WTC11 (cell line): ENCODE data around the gene PGA3. TPM values are rescaled to one million over a fixed set of nuclear protein-coding genes. Genes with fewer than 3 reads are reported as not detected.

Experiments used
- ATAC-seq: fragments of 200-7000 bp; cut with Tn5 transposase; 2 replicates; pipeline ENCODE4 v1.10.0; 2021; ENCODE audit warnings: mild to moderate bottlenecking, moderate library complexity
- CTCF ChIA-PET: fragments of 300-600 bp; sonication (Branson Sonifier 250); formaldehyde crosslinking; loops from one replicate; lab custom pipeline; 2021; ENCODE audit warnings: antibody characterized with exemption; lab: Charles Lee
- POLR2A ChIA-PET: fragments of 350-600 bp; sonication (Branson Sonifier 250); formaldehyde crosslinking; loops from one replicate; lab custom pipeline; 2021; ENCODE audit warnings: antibody characterized with exemption; lab: Charles Lee
- DNase-seq: peaks from one replicate; pipeline ENCODE4 v3.0.0; 2021; ENCODE audit warnings: low spot score
- H3K27ac Mint-ChIP-seq: 2 replicates; pipeline ENCODE4 v1.8.0; 2021; ENCODE audit warnings: mixed read lengths
- H3K27me3 Mint-ChIP-seq: 2 replicates; pipeline ENCODE4 v1.8.0; 2021; ENCODE audit warnings: low read depth, mild to moderate bottlenecking, moderate library complexity, mixed read lengths
- H3K36me3 Mint-ChIP-seq: 2 replicates; pipeline ENCODE4 v1.8.0; 2021; ENCODE audit warnings: mixed read lengths
- H3K4me1 Mint-ChIP-seq: 2 replicates; pipeline ENCODE4 v1.8.0; 2022; ENCODE audit warnings: mixed read lengths
- H3K4me3 Mint-ChIP-seq: 2 replicates; pipeline ENCODE4 v1.8.0; 2021; ENCODE audit warnings: mild to moderate bottlenecking, moderate library complexity, mixed read lengths
- H3K9me3 Mint-ChIP-seq: 2 replicates; pipeline ENCODE4 v1.8.0; 2021; ENCODE audit warnings: mixed read lengths
- AFF4 ChIP-seq: sonication (generic); formaldehyde crosslinking; IDR thresholded peaks from 2 replicates; pipeline ENCODE4 v1.8.1; 2023; ENCODE audit warnings: mild to moderate bottlenecking, missing genetic modification reagents, borderline replicate concordance
- CREB1 ChIP-seq: sonication (generic); formaldehyde crosslinking; IDR thresholded peaks from 2 replicates; pipeline ENCODE4 v1.8.0; 2023; ENCODE audit warnings: mild to moderate bottlenecking, missing genetic modification reagents
- CREM ChIP-seq: sonication (generic); formaldehyde crosslinking; IDR thresholded peaks from 2 replicates; pipeline ENCODE4 v1.8.1; 2022; ENCODE audit warnings: mild to moderate bottlenecking, missing genetic modification reagents, moderate library complexity
- E2F5 ChIP-seq: sonication (generic); formaldehyde crosslinking; IDR thresholded peaks from 2 replicates; pipeline ENCODE4 v1.8.1; 2022; ENCODE audit warnings: mild to moderate bottlenecking, moderate library complexity, missing genetic modification reagents
- GTF2I ChIP-seq: fragments of 250-450 bp; sonication (Bioruptor Pico); conservative IDR thresholded peaks from 2 replicates; pipeline ENCODE4 v1.4.0; 2021; ENCODE audit warnings: mild to moderate bottlenecking
- IRF1 ChIP-seq: sonication (generic); formaldehyde crosslinking; IDR thresholded peaks from 2 replicates; pipeline ENCODE4 v1.8.0; 2023; ENCODE audit warnings: missing genetic modification reagents
- MLX ChIP-seq: sonication (generic); formaldehyde crosslinking; IDR thresholded peaks from 2 replicates; pipeline ENCODE4 v1.8.1; 2023; ENCODE audit warnings: mild to moderate bottlenecking, missing genetic modification reagents, moderate library complexity
- MXD4 ChIP-seq: fragments of 250-450 bp; sonication (Bioruptor Pico); IDR thresholded peaks from 2 replicates; pipeline ENCODE4 v1.8.0; 2021; ENCODE audit warnings: mild to moderate bottlenecking, moderate library complexity, borderline replicate concordance
- NFE2L1 ChIP-seq: sonication (generic); formaldehyde crosslinking; IDR thresholded peaks from 2 replicates; pipeline ENCODE4 v1.8.1; 2023; ENCODE audit warnings: missing genetic modification reagents
- NFYB ChIP-seq: sonication (generic); formaldehyde crosslinking; conservative IDR thresholded peaks from 2 replicates; pipeline ENCODE4 v1.8.0; 2022; ENCODE audit warnings: low read depth, missing genetic modification reagents
- NR2C2 ChIP-seq: sonication (generic); formaldehyde crosslinking; IDR thresholded peaks from 2 replicates; pipeline ENCODE4 v1.8.0; 2022; ENCODE audit warnings: mild to moderate bottlenecking, missing genetic modification reagents
- PRRX2 ChIP-seq: fragments of 250-450 bp; sonication (Bioruptor Pico); IDR thresholded peaks from 2 replicates; pipeline ENCODE4 v1.8.0; 2021; ENCODE audit warnings: mild to moderate bottlenecking
- RELA ChIP-seq: sonication (generic); formaldehyde crosslinking; IDR thresholded peaks from 2 replicates; pipeline ENCODE4 v1.8.1; 2022; ENCODE audit warnings: missing genetic modification reagents, mild to moderate bottlenecking, borderline replicate concordance
- RORB ChIP-seq: fragments of 250-450 bp; sonication (Bioruptor Pico); IDR thresholded peaks from 2 replicates; pipeline ENCODE4 v1.9.0; 2021; ENCODE audit warnings: mild to moderate bottlenecking
- SP1 ChIP-seq: sonication (generic); formaldehyde crosslinking; conservative IDR thresholded peaks from 2 replicates; pipeline ENCODE4 v1.8.1; 2022; ENCODE audit warnings: missing genetic modification reagents
- TEAD4 ChIP-seq: sonication (generic); formaldehyde crosslinking; IDR thresholded peaks from 2 replicates; pipeline ENCODE4 v1.8.0; 2022; ENCODE audit warnings: mild to moderate bottlenecking, missing genetic modification reagents
- USF2 ChIP-seq: sonication (generic); formaldehyde crosslinking; IDR thresholded peaks from 2 replicates; pipeline ENCODE4 v1.8.1; 2023; ENCODE audit warnings: mild to moderate bottlenecking, missing genetic modification reagents, moderate library complexity
- ZBTB43 ChIP-seq: sonication (generic); formaldehyde crosslinking; IDR thresholded peaks from 2 replicates; pipeline ENCODE4 v1.8.1; 2023; ENCODE audit warnings: mild to moderate bottlenecking, missing genetic modification reagents
- ZNF416 ChIP-seq: fragments of 250-450 bp; sonication (Bioruptor Pico); IDR thresholded peaks from 2 replicates; pipeline ENCODE4 v1.9.0; 2021; ENCODE audit warnings: mild to moderate bottlenecking, inconsistent platforms
- ZNF512 ChIP-seq: sonication (generic); formaldehyde crosslinking; IDR thresholded peaks from 2 replicates; pipeline ENCODE4 v1.8.1; 2022; ENCODE audit warnings: missing genetic modification reagents, borderline replicate concordance
- total RNA-seq: library from RNA; stranded (reverse); gene quantifications from 3 replicates; pipeline ENCODE4 v1.2.3, GENCODE V29; 2021

The PGA3 gene
- total RNA-seq, 1 experiment from 2014 or later, result 0.20 TPM

- H3K27me3 Mint-ChIP-seq, result peaks cover 9% of the 10 kb centered on the region
- ChIA-PET CTCF (no interaction called here), POLR2A (no interaction called here)
These were observed 30.4 kb upstream of the PGA3 start for GRCh38 chr11:61172888-61173287.

GRCh38 chr11:61173456-61173855, 29.9 kb upstream of the PGA3 start:
- TF ChIP-seq NR2C2 (CRISPR knock-in tag) (no peak), SP1 (CRISPR knock-in tag) (no peak), E2F5 (CRISPR knock-in tag) (no peak), RELA (no peak), RORB (CRISPR knock-in tag) (no peak), ZBTB43 (CRISPR knock-in tag) (no peak), MXD4 (CRISPR knock-in tag) (no peak), PRRX2 (CRISPR knock-in tag) (no peak), NFYB (no peak), AFF4 (CRISPR knock-in tag) (no peak), CREM (CRISPR knock-in tag) (no peak), ZNF512 (CRISPR knock-in tag) (no peak)
- TF ChIP-seq, all 79 proteins: peak for 0
- H3K27me3 Mint-ChIP-seq, result peaks cover 9% of the 10 kb centered on the region
- H3K4me1 Mint-ChIP-seq, result no peaks in the 10 kb centered on the region
- DNase-seq (no peak), ATAC-seq (no peak)
- peaks cover 16% of the 10 kb centered on the region for H3K9me3 Mint-ChIP-seq
- ChIA-PET POLR2A (no interaction called here), CTCF (no interaction called here)
- no peak overlapping the region for H3K4me3 Mint-ChIP-seq
- H3K36me3 Mint-ChIP-seq, result no peaks in the 10 kb centered on the region
- no peak overlapping the region for H3K27ac Mint-ChIP-seq

More at GRCh38 chr11:61172888-61173287, 30.4 kb upstream of the PGA3 start:
- no peak overlapping the region for H3K4me3 Mint-ChIP-seq
- no peak for DNase-seq
- H3K4me1 Mint-ChIP-seq, result no peaks in the 10 kb centered on the region
- no peak for TF ChIP-seq MLX (CRISPR knock-in tag)
- TF ChIP-seq, all 79 proteins: peak for 0
- Mint-ChIP-seq H3K27ac (no peak overlapping the region), H3K36me3 (no peaks in the 10 kb centered on the region), H3K9me3 (peaks cover 16% of the 10 kb centered on the region)
- no peak for ATAC-seq

- Mint-ChIP-seq H3K27me3 (peaks cover 9% of the 10 kb centered on the region), H3K9me3 (peaks cover 16% of the 10 kb centered on the region), H3K36me3 (no peaks in the 10 kb centered on the region), H3K4me1 (no peaks in the 10 kb centered on the region), H3K27ac (no peak overlapping the region), H3K4me3 (no peak overlapping the region)
- no peak for DNase-seq
- ChIA-PET POLR2A (no interaction called here), CTCF (no interaction called here)
- TF ChIP-seq MLX (CRISPR knock-in tag), result no peak
- no peak for TF ChIP-seq ZNF416 (CRISPR knock-in tag)
- TF ChIP-seq CREB1 (CRISPR knock-in tag), result no peak
- no peak for TF ChIP-seq IRF1
- no peak for TF ChIP-seq GTF2I (CRISPR knock-in tag)
- TF ChIP-seq NFE2L1 (CRISPR knock-in tag), result no peak
- no peak for TF ChIP-seq TEAD4 (CRISPR knock-in tag)
- TF ChIP-seq USF2, result no peak
- no peak for ATAC-seq
These were observed 29.0 kb upstream of the PGA3 start for GRCh38 chr11:61174273-61174672.
